Calu3 (cell line): ENCODE measurements around the gene MEI1. TPM values are rescaled to one million over a fixed set of nuclear protein-coding genes. Genes with fewer than 3 reads are reported as not detected.
A peak's percentile ranks its signal among the peaks of the same experiment; 100 is the strongest.

Experiments
- BruUV-seq: library from RNA; stranded (reverse); fragments of 400-500 nt; replicated peaks from 2 replicates; lab custom pipeline; 2021; lab: Mats Ljungman, UMichigan
- CTCF ChIA-PET: fragments of 300-600 bp; sonication (Branson Sonifier 250); formaldehyde crosslinking; loops from one replicate; lab custom pipeline; 2022; ENCODE audit warnings: antibody characterized with exemption; lab: Charles Lee
- DNase-seq: peaks from one replicate; pipeline ENCODE4 v3.0.0; 2022
- H3K27ac Mint-ChIP-seq: one replicate; pipeline ENCODE4 v1.8.0; 2022; ENCODE audit warnings: mixed read lengths; ENCODE audit not compliant: unreplicated experiment
- H3K27me3 Mint-ChIP-seq: one replicate; pipeline ENCODE4 v1.8.0; 2022; ENCODE audit warnings: mixed read lengths; ENCODE audit not compliant: unreplicated experiment
- H3K36me3 Mint-ChIP-seq: one replicate; pipeline ENCODE4 v1.8.0; 2022; ENCODE audit warnings: mild to moderate bottlenecking, moderate library complexity, mixed read lengths; ENCODE audit not compliant: insufficient read depth, unreplicated experiment
- H3K4me1 Mint-ChIP-seq: one replicate; pipeline ENCODE4 v1.8.0; 2022; ENCODE audit warnings: mild to moderate bottlenecking, low read depth, mixed read lengths; ENCODE audit not compliant: unreplicated experiment
- H3K4me3 Mint-ChIP-seq: one replicate; pipeline ENCODE4 v1.8.0; 2022; ENCODE audit warnings: mild to moderate bottlenecking, low read depth, moderate library complexity, mixed read lengths; ENCODE audit not compliant: unreplicated experiment
- H3K9me3 Mint-ChIP-seq: one replicate; pipeline ENCODE4 v1.8.0; 2022; ENCODE audit warnings: low read depth, mixed read lengths; ENCODE audit not compliant: unreplicated experiment
- CTCF ChIP-seq: fragments of 200-600 bp; IDR thresholded peaks from one replicate; pipeline ENCODE4 v1.8.0; 2022; ENCODE audit warnings: antibody characterized with exemption; ENCODE audit not compliant: unreplicated experiment
- intact Hi-C: fragments of 100-400 bp; cut with micrococcal nuclease; formaldehyde crosslinking; loops from one replicate; pipeline ENCODE4 v1.10.0; 2022; ENCODE audit not compliant: unreplicated experiment
- total RNA-seq: library from RNA; stranded (reverse); gene quantifications from 2 replicates; pipeline ENCODE4 v1.2.3, GENCODE V29; 2022

Gene MEI1
- total RNA-seq, 1 experiment from 2014 or later: 0.68 TPM

- peaks cover 65% of the 10 kb centered on the region for H3K27me3 Mint-ChIP-seq
- intact Hi-C loops: loop anchor here (1.0 kb wide), 1 partner anchor 195 kb away; no protein-coding TSS in a partner anchor
- CTCF ChIA-PET: interaction anchor here (0.5 to 1.4 kb wide), 18 partner anchors 26 to 713 kb away, joined by 3 to 20 read pairs (median 4); partner anchors contain the start of genes CCDC134, CENPM, SNU13 and TNFRSF13C
- H3K36me3 Mint-ChIP-seq: no peaks in the 10 kb centered on the region
- H3K4me1 Mint-ChIP-seq: no peaks in the 10 kb centered on the region
- no peaks in the 10 kb centered on the region for H3K9me3 Mint-ChIP-seq
- BruUV-seq: no TSS peak
- peak; percentile 59 for TF ChIP-seq CTCF
- DNase-seq: peak; percentile 84
- no peak overlapping the region for H3K27ac Mint-ChIP-seq
- no peak overlapping the region for H3K4me3 Mint-ChIP-seq
Measured at GRCh38 chr22:41746567-41747400, 47.5 kb downstream of the MEI1 start.

- DNase-seq: no peak
- intact Hi-C loops: no loop called here
Measured at GRCh38 chr22:41752011-41752970, 53.0 kb downstream of the MEI1 start.

GRCh38 chr22:41753984-41754383, 54.7 kb downstream of the MEI1 start:
- no peak for TF ChIP-seq CTCF
- no peaks in the 10 kb centered on the region for H3K4me1 Mint-ChIP-seq
- H3K9me3 Mint-ChIP-seq: no peaks in the 10 kb centered on the region
- no peak for DNase-seq
- BruUV-seq: no TSS peak
- intact Hi-C loops: no loop called here
- peaks cover 37% of the 10 kb centered on the region for H3K27me3 Mint-ChIP-seq
- no peaks in the 10 kb centered on the region for H3K36me3 Mint-ChIP-seq
- H3K4me3 Mint-ChIP-seq: no peak overlapping the region
- H3K27ac Mint-ChIP-seq: no peak overlapping the region
- CTCF ChIA-PET: no interaction called here

More at GRCh38 chr22:41752011-41752970, 53.0 kb downstream of the MEI1 start:
- Mint-ChIP-seq H3K27me3 (peaks cover 35% of the 10 kb centered on the region), H3K4me3 (no peak overlapping the region), H3K27ac (no peak overlapping the region), H3K4me1 (no peaks in the 10 kb centered on the region), H3K36me3 (no peaks in the 10 kb centered on the region), H3K9me3 (no peaks in the 10 kb centered on the region)
- no peak for TF ChIP-seq CTCF
- CTCF ChIA-PET: interaction anchor here (0.6 to 0.7 kb wide), 3 partner anchors 95 to 915 kb away, joined by 3 read pairs; no protein-coding TSS in a partner anchor
- BruUV-seq: no TSS peak

- intact Hi-C loops: no loop called here
- CTCF ChIA-PET: no interaction called here
- Mint-ChIP-seq H3K4me3 (no peak overlapping the region), H3K4me1 (no peaks in the 10 kb centered on the region), H3K27ac (no peak overlapping the region), H3K27me3 (peaks cover 14% of the 10 kb centered on the region), H3K9me3 (no peaks in the 10 kb centered on the region), H3K36me3 (no peaks in the 10 kb centered on the region)
- BruUV-seq: no TSS peak
- no peak for DNase-seq
- no peak for TF ChIP-seq CTCF
Measured at GRCh38 chr22:41757502-41757901, 58.2 kb downstream of the MEI1 start.
